NCI-H2227 (cell line): Measurements from ENCODE around the gene PRMT6.
A peak's percentile ranks its signal among the peaks of the same experiment; 100 is the strongest.
"Not testable (repeated sequence)": the region's sequence is repeated elsewhere in the genome, so short reads cannot be mapped to it uniquely, and the experiment has no call there.

Source experiments
- DNase-seq: peaks from one replicate; lab custom pipeline; 2025; ENCODE audit not compliant: unreplicated experiment; lab: John Stamatoyannopoulos, UW

PRMT6 gene

DNA sequence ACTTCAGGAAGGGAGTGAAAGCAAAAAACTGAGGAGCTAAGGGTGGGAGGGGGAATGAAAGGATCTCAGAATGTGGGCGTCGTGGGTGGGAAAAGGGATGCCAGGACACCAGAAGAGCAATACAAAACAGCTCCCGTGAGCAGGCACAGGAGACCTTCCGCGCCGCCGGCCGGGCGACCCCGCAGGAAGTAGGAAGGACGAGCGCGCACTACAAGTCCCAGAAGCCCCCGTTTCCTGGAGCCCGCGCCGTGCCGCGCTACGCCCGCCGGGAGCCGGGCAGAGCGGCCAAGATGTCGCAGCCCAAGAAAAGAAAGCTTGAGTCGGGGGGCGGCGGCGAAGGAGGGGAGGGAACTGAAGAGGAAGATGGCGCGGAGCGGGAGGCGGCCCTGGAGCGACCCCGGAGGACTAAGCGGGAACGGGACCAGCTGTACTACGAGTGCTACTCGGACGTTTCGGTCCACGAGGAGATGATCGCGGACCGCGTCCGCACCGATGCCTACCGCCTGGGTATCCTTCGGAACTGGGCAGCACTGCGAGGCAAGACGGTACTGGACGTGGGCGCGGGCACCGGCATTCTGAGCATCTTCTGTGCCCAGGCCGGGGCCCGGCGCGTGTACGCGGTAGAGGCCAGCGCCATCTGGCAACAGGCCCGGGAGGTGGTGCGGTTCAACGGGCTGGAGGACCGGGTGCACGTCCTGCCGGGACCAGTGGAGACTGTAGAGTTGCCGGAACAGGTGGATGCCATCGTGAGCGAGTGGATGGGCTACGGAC lies at the start of gene PRMT6:
TSS of gene PRMT6 (plus strand) at position 249 of the 771 bp plus-strand sequence. CDS start at position 291, 42 bp downstream.
- DNase-seq, result peak; percentile 93

DNA sequence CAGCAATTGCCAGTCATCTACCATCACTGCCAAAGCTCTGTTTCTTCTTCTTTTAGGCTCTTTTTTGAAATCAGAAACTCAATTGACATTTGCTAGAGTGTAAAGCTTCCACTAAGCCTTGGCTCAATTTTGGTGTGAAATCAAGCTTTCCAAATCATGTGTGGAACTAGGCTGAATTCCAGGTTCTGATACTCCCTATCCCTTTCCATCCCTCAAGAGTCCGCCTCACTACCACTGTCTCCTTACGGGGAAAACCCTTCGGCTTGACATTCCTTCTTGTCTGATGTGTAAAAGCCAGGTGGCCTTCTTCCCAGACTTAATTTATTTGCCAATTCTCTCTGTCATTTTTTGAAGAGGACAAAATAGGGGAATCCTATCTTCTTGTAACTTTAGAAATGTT lies 47.2 kb upstream of the PRMT6 start:
- no peak for DNase-seq

DNA sequence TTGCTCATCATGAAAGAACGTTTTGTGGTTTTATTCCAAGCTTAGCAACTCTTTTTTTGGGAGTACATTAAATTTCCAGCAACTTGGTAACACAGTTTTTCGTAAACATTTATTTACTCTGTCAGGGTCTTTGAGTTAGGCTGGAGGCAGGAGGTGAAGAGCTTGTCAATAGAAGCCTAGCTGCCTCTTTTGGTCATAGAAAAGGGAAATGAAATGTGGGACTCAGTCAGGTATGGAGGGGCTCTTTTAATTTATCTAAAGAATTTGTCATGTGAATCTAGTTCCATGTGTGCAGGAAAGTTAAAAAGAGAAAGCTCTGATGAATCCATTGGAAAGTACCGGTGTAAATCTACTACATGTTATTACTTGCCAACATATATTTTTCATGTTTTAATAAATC lies 45.9 kb upstream of the PRMT6 start:
- no peak for DNase-seq

DNA sequence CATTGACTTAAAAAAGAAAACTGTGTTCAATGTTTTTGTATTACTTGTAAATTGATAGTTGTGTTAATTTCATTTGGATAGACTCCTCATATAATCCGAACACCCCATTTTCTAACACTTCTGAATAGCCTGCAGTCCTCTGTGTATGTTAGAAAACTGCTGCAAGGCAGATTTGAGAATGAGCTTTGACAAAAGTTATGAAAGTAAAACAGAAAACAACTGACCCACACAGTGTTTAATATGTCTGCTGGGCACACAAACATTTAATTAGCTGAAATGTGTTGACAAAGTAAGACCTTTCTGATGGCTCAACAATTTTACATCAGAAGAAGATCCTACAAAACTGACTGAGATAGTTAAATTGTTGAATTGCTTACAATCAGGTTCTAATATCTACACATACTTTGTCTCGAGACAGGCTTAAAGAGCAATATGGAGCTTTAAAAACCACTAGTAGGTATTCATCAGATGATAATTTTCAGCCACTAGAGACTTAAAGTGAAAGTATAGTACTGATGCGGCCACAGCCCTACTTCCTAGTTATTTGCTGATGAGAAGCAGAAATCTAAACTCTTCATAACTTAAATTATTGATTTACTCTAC lies 40.0 kb upstream of the PRMT6 start:
- no peak for DNase-seq

DNA sequence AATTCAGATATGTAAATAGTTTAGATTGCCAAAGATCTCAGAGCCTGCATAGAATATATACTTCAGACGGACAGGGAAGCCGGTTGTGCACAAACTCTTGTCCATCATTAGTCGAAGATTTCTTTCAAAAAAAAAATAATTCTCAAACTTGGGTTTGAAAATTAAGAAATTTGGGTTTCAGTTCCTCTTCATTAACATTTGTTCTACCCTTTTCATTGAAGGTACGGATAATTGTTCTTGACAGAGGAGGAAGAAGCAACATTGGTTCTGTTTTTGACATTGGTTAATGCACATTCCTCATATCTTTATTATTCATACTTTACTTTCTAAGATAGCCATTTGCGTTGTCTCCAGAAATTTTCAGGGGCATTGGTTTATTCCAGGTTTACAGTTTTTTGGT lies 38.0 kb upstream of the PRMT6 start:
- no peak for DNase-seq

DNA sequence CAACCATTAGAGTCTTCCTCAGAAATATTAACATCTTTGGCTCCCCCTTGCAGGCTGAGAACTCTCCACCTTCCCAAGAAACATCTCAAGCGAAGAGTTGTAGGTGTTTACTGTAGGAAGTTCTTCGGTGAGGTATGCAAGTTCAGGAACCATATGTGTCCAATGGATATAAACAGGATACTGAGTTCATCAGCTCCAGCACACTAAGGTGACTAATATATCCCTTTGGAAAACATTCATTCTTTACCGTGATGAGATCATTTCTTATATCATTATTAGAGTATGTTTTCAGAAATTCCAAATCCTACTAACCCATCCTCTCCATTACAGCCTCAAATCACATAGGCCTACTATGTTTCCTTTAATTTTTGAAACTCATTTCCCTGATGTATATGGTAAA lies 37.3 kb upstream of the PRMT6 start:
- DNase-seq, result no peak

DNA sequence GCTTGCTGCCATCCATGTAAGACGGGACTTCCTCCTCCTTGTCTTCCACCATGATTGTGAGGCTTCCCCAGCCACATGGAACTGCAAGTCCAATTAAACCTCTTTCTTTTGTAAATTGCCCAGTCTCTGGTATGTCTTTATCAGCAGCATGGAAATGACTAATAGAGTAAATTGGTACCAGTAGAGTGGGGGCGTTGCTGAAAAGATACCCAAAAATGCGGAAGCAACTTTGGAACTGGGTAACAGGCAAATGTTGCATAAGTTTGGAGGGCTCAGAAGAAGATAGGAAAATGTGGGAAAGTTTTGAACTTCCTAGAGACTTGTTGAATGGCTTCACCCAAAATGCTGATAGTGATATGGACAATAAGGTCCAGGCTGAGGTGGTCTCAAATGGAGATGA lies 17.6 kb upstream of the PRMT6 start:
- not testable (repeated sequence) for DNase-seq

DNA sequence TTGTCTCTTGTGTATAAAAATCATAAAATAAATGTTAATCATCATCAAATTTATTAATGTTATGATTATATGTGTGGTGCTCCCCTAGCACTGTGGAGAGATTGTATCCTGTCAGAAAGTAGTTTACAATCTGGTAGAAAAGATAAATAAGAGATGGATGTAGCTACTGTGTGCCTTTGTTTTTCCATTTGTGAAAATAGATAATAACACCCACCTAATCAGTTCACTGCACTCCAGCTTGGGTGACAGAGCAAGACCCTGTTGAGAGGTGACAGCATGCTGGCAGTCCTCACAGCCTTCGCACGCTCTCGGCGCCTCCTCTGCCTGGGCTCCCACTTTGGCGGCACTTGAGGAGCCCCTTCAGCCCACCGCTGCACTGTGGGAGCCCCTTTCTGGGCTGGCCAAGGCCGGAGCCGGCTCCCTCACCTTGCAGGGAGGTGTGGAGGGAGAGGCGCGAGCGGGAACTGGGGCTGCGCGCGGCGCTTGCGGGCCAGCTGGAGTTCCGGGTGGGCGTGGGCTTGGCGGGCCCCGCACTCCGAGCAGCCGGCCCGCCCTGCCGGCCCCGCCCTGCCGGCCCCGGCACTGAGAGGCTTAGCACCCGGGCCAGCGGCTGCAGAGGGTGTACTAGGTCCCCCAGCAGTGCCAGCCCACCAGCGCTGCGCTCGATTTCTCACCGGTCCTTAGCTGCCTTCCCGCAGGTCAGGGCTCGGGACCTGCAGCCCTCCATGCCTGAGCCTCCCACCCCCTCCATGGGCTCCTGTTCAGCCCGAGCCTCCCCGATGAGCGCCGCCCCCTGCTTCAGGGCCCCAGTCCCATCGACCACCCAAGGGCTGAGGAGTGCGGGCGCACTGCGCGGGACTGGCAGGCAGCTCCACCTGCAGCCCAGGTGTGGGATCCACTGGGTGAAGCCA lies 11.9 kb upstream of the PRMT6 start:
- DNase-seq, result not testable (repeated sequence)

DNA sequence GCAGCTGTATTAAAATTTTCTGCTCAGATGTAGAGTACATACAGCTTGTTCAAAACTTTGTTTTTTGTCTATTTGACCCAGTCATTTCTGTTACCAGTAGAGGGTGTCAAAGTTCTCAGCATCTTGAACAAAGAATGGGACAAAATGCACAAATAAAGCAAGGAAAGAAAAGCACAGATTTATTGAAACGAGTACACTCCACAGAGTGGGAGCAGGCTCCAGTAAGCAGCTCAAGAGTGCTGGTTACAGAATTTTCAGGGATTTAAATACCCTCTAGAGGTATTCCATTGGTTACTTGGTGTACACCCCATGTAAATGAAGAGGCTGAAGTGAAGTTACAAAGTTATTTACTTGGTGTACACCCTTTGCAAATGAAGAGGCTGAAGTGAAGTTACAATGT lies 8.9 kb upstream of the PRMT6 start:
- no peak for DNase-seq

DNA sequence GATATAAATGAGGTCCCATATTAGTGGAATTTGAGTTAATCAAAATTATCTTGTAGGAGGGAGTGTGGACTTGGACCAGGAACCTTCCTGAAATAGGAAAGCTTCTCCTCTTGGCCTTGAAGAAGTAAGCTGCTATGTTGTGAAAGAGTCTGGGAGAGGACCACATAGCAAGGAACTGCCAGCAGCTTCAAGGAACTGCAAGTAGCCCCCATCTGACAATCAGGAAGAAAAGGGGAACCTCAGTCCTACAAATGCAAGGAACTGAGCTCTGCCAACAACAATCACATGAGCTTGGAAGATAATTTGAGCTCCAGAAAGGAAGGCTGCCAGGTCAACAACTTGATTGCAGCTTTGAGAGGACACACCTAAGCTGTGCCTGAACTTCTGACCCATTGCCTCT lies 8.2 kb upstream of the PRMT6 start:
- no peak for DNase-seq

DNA sequence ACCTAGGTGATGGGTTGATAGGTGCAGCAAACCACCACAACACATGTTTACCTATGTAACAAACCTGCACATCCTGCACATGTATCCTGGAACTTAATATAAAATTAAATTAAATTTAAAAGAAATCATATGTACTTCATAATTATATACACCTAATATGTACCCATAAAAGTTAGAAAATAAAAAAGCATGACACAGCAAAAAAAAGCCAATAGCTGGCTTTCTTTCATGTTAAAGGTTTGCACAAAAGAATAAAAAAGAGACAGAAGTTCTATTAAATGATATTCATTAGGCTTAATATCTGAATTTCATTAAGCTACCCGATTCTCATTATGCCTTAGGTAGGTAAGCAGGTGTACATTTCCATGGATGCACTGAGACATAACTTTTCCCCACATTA lies 5.2 kb upstream of the PRMT6 start:
- no peak for DNase-seq

DNA sequence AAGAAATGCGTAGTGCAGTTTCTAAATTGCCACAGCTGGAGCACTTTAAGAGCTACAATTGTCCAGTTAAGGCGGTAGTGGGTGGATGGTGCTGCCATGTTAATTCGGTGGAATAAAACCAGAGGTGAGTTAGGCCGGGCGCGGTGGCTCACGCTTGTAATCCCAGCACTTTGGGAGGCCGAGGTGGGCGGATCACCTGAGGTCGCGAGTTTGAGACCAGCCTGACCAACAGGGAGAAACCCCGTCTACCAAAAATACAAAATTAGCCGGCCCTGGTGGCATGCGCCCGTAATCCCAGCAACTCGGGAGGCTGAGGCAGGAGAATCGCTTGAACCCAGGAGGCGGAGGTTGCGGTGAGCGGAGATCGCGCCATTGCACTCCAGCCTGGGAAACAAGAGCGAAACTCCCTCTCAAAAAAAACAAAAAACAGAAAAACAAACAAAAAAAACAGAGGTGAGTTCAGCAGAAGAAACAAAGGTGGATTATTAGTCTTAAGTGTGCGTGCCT lies 502 bp upstream of the PRMT6 start:
- DNase-seq, result peak; percentile 22

DNA sequence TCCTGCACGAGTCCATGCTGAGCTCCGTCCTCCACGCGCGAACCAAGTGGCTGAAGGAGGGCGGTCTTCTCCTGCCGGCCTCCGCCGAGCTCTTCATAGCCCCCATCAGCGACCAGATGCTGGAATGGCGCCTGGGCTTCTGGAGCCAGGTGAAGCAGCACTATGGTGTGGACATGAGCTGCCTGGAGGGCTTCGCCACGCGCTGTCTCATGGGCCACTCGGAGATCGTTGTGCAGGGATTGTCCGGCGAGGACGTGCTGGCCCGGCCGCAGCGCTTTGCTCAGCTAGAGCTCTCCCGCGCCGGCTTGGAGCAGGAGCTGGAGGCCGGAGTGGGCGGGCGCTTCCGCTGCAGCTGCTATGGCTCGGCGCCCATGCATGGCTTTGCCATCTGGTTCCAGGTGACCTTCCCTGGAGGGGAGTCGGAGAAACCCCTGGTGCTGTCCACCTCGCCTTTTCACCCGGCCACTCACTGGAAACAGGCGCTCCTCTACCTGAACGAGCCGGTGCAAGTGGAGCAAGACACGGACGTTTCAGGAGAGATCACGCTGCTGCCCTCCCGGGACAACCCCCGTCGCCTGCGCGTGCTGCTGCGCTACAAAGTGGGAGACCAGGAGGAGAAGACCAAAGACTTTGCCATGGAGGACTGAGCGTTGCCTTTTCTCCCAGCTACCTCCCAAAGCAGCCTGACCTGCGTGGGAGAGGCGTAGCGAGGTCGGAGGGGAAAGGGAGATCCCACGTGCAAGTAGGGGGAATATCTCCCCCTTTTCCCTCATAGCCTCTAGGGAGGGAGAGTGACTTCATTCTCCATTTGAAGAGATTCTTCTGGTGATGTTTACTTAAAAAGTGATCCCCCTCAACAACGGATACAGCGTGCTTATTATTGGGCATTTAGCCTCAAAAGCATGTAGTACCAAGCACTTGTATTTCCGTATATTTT lies 991 bp downstream of the PRMT6 start:
- DNase-seq, result peak; percentile 68

DNA sequence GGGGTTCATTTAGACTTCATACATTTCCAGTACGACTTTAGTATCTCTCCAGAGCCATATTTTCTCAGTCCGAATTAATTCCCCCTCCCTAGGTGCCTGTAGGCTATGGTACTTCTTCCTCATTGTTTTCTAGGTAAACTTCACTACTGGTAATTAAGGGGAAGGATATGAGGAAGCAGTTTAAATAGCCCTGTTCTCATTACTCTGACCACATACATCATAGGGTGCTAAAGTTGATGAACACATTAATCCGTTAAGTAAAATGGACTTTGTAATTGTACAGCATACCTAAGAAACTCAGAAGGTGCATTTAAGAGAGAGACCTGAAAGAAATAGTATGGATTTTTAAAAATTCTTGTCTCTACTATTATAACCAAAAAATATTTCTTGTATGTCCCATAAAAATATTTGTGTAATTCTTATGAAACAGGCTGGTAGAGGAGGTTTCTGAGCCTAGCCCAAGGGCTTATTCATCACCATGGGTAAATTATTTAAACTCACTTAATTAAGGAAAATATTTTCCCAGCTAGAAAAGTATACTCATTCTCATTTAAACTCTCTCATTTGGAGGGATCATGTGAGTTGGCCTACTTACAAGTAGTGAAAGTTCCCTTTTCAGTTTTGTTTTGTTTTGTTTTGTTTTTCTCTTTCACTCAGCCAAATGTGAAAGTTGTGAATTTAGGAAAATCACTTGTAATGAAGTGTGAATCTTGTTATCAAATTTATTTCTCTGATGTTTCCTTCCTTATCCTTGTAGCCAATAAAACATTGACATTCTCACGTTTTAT lies 2.0 kb downstream of the PRMT6 start:
- DNase-seq, result no peak

DNA sequence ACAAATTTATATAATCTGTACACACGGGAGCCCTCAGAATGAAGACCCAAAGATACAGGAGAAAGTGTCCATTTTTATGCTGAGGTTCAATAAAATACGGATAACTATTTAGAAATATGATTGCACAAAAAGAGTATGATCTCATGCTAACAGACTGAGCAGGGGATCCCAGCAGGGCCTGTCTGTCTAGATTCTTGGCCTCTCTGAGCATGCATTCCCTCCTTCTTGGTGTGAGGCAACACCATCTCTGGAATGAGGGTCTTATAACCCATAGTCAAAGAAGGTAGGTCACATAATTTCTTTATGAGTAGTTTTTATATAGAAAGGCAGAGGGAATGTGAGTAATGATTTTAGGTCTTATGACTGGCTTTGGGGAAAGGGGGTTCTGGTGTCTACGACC lies 5.4 kb downstream of the PRMT6 start:
- DNase-seq, result no peak

DNA sequence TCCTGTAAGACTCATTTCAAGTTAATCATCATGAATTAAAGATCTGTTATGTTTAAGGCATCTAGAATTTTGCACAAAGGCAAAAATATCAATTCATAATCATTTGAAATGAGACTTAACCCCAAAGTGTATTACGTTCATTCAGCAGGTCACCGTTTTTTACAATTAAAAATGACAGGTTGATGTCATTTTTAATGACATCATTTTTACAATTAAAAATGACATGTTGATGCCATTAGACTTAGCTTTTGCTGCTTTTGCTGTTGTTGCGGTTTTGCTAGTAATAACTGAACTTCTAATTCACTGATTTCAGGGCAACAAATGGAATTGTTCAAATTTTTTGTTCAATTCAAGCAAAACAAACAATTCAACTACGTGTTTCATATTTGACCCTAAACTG lies 17.0 kb downstream of the PRMT6 start:
- no peak for DNase-seq

DNA sequence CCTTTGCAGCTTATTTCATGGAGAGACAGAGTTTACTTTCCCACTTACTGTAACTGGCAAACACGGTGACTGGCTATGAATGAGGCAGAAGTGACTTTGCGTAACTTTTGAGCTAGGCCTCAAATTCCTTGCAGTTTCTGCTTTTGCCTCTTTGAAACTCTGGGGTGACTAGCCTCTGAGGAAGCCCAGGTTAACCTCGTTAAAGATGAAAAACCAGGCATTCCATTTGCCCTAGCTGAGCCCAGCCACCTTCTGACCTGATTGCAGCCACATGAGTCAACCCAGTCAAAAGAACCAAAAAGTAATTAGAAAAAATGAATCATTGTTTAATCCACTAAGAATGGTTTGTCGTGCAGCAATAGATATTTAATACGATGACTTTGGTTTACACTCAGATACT lies 20.4 kb downstream of the PRMT6 start:
- no peak for DNase-seq

DNA sequence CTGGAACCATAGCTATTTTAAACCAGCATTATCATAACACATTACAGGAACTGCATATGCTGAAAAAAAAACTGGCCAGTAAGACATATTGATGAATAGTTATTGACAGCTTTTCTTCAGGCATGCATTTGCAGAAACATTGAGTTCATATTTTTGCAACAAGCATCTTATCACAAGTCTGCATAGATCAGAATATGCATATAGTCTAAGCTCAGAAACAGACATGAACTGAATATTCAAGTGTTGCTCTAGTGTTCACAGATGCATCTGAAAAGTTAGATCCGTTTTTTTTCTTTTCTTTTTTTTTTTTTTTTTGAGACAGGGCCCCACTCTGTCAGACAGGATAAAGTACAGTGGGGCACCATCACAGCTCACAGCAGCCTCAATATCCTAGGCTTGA lies 22.8 kb downstream of the PRMT6 start:
- DNase-seq, result no peak

DNA sequence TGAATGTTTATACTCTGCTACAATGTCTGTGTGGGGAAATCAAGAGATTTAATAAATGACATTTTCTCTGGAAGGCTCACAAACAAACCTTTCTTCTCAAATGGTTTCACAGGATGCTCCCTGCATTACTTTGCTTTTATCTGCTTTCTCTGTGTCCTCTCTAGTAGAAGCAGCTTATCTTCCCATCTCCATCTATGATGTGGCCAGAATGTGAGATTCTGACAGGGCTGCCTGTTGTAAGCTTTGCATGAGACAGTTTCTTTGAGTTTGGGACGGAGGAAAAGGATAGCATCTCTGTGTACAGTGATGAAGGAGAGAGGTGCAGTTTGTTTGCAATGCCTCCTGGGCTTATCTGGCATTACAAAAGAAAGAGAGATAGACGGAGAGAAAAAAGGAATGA lies 24.6 kb downstream of the PRMT6 start:
- no peak for DNase-seq

DNA sequence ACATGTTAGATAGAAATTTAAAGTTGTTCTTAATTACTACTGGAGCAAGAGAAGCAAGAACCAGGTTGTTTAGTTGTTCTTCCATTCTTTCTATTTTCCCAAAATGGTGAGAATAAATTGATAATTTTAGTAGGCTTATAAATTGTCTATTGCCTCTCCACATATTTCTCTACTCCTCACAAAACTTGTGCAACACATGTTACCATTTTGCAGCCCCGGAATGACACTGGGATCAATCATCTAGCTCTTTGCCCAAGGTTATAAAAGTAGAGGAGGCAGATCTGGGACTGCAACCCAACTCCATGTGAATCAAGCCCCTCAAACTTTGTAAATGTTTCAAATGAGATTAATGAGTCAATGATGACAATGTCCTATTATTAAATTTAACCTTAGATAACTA lies 34.9 kb downstream of the PRMT6 start:
- no peak for DNase-seq
